ENCODE data around the gene EREG.
"Not testable (repeated sequence)": the region's sequence is repeated elsewhere in the genome, so short reads cannot be mapped to it uniquely, and the experiment has no call there.

The EREG gene, protein sequence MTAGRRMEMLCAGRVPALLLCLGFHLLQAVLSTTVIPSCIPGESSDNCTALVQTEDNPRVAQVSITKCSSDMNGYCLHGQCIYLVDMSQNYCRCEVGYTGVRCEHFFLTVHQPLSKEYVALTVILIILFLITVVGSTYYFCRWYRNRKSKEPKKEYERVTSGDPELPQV

DNA sequence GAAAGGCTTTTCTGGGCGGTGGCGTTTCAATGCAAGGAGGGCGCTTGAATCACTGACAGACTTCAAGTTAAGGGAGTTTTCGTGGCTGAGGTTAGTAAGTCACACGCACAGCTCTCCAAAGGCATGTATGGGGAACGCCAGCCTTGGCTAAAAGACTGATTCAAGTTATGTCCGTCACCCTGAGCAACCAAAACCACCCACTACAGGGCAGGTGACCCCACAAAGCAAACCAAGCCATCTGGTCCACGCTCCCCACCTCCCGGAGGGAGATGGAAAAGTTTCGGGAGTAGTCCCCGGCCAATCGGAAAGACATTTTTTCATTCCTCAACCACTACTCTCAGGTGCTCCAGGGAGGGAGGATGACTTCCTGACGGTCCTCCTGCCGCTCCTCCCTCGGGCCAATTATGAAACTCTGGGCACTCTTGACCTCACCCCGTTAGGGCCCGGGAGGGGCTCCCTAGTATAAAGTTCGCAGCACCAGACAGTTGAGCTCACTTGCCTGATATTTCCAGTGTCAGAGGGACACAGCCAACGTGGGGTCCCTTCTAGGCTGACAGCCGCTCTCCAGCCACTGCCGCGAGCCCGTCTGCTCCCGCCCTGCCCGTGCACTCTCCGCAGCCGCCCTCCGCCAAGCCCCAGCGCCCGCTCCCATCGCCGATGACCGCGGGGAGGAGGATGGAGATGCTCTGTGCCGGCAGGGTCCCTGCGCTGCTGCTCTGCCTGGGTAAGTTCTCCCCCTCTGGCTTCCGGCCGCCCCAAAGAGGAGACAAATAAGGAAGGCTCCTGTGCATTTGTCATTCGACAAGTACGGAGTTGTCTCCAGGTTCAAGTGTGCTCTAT, at the start of gene EREG:
Gene EREG, plus strand, starts transcription at position 494 of the 840 bp plus-strand sequence. Its CDS starts 164 bp downstream, at position 658.
- DNase-seq: peak; percentile 79

DNA sequence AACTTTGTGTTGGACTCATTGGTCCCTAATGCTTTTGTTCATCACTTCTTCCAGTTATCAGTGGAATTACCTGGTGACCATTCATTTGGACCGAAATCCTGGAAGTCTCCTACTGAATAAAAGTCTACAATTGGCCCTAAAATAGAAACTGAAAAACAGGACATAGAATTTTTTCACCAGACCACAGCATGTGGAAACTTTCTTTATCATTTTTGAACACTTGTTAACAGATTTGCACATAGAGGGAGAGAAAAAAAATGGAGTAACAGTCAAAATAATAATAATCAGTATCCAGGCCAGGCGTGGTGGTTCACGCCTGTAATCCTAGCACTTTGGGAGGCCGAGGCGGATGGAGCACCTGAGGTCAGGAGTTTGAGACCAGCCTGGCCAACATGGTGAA, 49.6 kb upstream of the EREG start:
- DNase-seq: no peak

DNA sequence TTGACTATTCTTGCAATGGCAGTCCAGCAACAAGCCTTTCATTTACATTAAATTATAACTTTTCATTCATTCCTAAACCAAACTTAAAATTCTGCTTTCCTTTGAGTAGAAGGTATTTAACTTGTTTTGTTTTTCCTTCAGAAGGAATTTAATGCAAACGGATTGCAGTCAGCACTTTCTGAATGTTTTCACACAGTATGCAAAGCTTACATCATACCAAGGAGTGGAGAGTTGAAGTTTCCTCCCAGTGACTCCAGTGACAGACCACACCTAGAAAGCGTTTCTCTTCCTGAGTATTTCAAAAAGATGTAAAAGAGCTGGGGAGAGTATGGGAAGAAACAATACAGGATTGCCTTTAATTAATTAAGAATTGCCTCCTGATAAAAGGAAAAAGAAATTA, 48.5 kb upstream of the EREG start:
- DNase-seq: peak; percentile 21

DNA sequence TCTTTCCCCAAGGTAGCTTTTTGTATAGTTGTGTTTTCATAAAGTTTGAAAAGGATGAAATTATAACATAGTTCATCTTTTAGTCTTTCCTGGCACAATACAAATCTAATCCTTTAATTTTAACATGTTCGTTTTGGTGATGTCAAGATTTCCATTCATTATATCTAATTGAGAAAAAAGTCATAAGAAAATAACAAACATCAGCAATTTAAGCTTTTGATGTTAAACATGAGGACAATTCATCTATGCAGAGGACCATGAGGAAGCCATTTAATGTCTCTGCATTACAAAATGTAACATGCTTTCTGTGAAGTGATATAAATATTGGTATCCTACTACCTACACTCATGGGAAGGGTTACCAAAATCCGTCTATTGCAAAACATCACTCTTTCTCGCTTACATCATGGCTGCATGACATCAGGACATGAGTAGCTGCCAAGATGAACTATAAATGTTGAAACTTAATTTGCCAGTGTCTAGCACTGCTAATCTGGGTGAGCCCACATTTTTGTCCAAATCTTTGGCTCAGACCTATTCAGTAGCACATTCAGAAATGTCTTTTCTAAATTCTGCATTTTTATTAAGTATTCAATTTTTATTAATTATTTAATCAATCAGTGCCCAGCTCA, 47.2 kb upstream of the EREG start:
- DNase-seq: peak; percentile 52

DNA sequence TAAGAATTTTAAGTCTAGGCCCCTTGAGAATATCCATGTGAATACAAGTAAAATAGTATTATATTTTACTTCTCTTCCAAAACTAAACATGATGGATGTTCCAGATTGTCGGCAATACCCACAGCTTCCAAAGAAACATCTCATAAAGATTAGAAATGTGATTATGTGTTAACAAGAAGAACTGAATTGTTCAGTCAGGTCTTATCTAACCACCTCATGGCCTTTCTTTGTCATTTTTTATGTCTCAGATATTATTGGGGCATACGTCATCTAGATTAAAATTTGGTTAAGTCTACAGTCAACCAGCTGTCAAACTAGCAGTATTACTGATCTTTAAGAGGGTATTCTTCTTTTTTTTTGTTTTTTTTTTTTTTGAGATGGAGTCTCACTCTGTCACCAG, 46.7 kb upstream of the EREG start:
- DNase-seq: no peak

DNA sequence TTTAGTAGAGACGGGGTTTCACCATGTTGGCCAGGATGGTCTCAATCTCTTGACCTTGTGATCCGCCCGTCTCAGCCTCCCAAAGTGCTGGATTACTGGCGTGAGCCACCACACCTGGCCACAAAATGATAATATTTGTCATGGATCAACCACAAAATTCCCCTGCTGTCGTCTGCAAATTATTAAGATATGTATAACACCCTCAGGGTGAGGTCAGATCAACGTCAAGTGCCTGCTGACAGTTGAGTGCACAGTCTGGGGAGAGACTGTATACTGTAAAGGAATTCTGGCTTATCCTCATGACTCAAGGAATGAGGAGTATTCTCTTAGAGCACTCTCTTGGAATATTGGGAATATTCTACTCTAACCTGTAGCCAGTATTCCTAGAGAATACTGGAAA, 45.5 kb upstream of the EREG start:
- no peak for DNase-seq

DNA sequence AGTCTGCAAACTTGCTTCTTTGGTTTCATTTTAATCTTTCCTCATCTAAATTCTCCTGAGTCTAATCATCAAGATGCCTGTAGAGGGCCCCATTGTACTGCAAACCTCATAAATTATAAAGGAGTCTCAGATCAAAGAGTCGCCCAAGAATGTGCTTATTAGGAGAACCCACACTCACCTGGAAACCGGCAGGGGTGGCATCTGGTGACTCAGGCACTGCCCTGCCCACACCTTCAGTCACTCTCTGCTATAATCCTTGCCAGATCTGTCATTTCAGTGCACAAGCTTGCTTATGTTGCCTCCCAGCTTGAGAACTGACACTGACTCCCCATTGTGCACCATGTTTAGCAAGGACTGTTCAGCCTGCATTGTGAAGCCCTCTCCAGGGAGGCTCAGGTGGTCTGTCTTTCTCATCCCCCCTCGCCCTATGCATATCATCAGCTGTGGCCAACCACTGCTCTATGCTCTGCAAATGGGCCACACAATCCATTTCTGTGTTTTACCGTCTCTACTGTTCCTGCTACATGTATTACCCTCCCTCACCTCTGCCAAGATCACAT, 44.3 kb upstream of the EREG start:
- peak; percentile 79 for DNase-seq

DNA sequence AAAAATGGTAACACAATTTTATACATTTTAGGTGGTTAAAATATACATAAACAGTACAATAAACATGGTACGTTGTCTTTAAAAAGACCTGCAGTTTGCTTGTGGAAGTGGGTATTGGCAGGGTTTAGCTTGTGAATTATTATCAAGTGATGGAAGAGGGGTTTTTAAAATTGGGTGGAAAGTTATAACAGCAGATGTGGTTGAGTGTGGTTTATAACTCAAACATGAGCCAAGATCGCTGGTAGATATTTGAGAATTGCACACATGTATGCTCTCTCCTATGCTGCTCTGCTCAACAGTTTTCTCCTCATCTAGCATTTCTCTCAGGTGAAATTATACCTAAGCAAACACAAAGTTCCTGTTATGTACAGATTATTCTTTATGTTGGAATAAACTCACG, 42.6 kb upstream of the EREG start:
- DNase-seq: no peak

DNA sequence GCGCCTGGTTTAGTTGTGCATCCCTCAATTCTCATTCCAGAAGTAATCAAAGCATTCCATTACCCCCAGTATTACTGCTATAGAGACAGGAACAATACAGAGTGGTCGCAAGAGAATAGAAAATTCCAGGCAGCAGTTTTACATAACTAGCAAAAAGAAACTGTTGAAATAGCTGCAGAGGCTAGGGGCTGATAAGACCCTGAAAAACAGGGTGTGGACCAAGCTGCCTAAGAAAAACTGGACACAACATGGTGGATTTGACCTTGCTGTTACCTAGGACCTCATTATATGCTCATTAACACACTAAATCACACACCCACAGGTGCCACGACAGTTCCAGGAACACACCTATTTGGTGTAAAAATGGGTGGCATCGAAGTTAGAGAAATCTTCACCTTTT, 41.3 kb upstream of the EREG start:
- DNase-seq: no peak

DNA sequence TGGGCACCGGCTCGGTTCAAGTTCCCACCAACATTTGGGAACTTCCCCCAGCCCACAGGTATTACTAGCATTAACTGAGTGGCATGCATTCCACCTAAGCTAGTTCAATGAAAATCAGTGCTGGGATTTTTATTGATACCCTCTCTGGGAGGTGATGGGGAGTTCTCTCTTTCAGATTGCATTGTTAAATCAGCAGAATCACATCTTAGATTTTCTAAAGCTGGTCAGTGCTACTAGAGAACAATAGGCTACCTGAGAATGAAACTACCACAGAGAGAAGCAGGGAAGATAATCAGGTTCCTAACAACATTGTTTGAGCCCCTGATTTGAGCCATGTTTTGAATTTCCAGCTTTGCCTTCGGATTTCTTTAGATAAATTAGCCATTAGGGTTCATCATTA, 40.7 kb upstream of the EREG start:
- no peak for DNase-seq

DNA sequence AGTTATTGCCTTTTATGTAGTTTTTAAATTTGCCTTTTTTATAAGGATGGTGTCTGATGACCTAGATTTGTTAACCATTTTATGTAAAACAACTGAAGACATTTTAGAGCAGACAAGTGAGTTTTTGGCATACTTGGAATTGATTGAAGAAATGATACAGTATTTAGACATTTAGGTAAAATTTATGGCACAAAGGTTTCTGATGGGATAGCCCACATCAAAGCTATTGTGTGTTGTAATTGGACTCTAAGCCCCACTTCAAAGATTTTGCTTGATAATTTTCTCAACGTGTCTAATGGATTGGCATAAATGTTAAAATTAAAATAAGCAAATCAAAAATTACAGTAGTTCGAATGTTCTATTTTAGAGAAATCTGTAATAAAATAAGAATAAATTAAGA, 39.1 kb upstream of the EREG start:
- no peak for DNase-seq

DNA sequence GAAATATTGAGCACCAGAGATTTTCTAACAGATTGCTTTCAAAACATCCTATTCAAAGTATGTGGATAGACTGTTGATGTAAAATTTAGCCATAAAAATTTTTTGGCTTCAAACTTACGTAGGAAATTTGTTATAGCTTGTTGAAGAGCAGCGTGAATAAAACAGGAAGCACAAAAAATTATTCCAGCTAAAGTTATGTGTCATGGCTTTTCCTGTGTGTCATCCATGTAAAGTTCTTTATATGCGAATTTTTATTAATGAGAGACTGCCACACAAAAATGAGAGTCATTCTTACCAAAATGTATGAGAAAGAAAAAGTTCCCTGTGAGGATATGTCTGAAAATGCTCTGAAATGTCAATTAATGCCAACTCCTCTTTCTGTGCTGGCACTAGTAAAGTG, 37.2 kb upstream of the EREG start:
- DNase-seq: peak; percentile 70

DNA sequence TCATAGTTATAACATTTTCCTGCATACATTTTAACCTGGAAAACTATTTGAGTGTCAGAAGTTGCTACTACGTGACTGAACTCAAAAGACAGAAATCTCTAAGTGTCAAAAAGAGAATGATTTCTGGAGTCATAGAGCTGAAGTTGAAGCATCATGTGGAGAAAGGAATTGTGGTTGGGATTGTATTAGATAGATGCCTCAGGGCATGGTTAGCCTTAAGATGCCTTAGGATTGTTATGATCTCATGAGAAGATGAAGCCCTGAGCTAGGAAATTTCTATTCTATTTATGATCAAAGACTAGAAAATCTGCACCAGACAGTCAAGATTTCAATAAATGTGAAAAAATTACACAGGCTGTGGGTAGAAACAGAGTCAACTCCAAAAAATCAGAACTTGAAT, 36.4 kb upstream of the EREG start:
- DNase-seq: no peak

DNA sequence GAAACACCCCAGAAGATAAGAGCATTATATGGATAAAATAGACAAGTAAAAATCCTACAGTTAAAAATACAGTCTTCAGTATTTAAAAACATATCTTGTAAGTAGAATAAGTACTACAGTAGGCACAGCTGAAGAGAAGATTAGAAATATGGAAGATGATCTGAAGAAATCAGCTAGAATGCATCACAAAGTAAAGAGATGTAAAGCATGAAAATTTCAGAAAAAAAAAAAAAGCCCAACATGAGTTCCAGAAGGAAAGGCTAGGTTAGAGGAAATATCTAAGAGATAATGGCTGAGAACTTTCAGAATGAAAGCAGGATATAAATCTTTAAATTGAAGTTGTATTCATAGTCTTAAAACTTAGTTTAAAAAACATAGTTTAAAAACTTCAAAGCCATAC, 35.6 kb upstream of the EREG start:
- no peak for DNase-seq

DNA sequence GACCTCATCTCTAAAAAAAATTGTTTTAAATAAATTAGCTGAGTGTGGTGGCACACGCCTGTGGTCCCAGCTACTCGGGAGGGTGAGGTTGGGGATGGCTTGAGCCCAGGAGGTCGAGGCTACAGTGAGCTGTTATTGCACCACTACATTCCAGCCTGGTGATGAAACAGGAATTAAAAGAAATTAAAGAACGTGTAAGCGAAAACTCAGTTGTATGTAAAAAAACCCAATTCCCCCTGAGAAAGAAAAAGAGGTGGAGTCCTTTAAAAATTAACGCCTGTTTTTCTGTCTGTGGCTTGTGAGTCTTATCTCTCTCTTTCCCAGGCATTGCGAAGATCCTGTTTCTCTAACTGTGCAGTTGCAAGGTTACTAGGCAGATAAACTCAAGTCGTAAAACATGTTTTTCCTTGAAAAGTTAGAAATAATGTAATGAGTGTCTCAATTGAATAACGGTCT, 34.6 kb upstream of the EREG start:
- DNase-seq: peak; percentile 26

DNA sequence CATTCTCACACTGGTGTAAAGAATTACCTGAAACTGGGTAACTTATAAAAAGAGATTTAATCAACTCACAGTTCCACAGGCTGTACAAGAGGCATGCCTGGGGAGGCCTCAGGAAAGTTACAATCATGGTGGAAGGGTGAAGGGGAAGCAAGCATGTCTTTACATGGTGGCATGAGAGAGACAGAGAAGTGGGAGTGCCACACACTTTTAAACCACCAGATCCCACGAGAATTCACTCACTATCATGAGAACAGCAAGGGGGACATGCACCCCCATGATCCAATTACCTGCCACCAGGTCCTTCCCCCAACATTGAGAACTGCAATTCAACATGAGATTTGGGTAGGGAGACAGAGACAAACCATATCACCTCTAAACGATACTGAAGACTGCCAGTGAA, 33.7 kb upstream of the EREG start:
- no peak for DNase-seq

DNA sequence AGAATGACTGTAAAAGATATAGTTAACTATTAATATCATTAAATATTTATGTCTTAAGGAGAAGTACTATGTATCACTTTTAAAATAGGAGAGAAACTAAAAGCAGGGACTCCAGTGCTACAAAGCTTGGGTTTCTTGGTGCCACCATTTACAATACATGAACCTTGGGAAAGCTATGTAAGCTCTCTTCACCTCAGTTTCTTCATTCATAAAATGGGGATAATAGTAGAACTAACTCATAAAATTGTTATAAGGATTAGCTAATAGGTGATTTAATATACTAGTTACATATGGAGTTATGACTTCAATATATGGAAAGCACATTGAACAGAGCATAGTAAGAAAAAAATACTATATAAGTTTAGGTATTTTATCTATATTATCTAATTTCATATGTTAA, 33.0 kb upstream of the EREG start:
- no peak for DNase-seq

DNA sequence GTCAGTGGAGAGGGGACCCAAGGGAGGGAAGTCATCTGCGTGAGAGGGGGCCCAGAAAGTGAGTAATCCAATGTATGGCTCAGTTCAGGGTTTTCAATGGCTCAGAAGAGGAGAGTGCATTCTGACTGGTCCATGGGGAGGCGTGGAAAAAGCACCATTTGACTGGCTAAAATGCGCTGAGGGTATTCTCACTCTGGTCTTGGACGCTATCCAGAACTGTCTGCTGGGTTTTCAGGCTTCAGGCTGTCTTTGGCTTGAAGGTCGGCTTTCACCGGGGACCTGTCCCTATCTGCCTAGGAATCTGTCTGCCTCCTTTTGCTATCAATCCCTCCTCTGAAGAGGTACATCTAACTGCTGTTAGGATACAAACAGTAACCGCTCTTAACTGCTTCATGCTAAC, 30.3 kb upstream of the EREG start:
- DNase-seq: no peak

DNA sequence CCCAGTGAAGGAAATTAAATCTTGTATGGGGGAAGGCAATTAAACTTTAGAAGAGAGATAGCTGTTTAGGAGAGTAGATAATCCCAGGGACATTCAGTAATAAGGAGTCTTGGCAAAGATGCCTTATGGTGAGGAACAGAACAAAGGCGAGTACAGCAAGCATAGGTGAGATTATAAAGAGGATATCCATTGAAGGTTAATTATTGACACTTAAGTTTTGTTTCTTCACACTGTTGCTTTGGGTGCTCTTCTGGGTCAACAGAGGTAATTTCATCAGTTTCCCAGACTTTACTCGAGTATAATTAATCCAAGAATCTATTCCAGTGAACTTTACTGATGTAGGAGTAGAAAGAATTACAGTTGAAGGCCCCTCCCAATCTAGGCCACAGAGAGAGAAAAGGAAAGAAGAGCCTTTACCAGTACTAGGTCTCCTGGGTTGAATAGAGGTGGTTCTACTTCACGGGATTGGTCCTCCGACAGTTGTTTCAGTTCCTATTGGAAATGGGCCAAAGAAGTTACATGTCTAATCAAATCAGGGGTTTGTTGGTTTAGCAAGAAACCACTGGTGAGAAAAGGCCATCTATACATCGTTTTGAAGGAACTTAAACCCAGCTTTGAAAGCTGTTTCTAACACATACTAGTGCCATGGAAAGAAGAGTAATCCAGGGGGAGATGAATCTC, 29.5 kb upstream of the EREG start:
- peak; percentile 57 for DNase-seq

DNA sequence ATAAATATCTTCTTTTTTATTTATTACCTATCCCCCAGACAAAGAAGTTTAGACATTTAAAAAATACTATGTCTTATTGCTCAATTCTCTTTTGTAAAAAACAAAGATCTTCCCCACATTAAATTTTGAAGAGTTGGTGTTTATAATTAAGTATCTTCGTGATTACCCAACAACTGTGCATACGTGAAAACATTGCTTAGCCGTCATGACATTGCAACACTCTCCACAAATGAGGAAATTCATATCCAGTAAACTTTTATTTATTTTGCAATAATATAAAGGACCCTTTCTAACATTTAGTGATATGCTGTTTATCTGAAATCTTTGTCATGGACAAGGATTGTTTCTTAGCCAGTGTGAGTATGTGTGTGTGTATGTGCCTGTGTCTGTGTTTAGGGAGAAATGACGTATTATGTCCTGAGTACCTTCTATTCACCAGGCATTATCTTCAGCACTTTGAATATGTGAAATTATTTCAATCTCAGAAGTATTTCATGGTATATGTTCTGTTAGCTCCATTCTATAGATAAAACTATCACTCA, 26.1 kb upstream of the EREG start:
- DNase-seq: peak; percentile 86

DNA sequence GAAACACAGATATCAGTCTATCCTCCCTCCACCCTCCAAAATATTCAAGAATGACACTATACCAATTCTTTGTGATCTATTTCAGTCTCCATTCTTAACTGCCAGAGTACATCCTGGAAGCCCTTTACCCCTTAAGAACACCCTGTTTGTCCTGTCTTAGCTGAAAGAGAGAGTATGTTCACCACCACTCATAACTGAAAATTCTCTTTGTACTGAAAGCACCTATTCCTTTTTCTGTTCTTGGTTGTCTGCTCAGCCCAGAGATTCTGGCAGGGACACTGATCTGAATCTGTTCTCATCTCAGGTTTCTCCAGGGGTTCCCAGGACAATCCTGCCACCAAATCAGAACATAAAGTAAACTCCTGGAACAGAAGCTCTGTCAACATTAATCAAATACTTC, 25.4 kb upstream of the EREG start:
- DNase-seq: no peak

DNA sequence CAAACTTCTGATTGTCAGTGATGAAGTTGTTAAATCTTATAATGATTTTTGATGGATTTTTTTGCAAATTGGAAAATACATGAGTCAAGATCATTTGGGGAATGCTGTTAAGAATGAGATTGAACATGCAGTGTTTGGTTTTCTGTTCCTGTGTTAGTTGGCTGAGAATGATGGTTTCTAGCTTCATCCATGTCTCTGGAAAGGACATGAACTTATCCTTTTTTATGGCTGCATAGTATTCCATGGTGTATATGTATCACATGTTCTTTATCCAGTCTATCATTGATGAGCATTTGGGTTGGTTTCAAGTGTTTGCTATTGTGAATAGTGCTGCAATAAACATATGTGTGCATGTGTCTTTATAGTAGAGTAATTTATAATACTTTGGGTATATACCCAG, 24.5 kb upstream of the EREG start:
- not testable (repeated sequence) for DNase-seq

DNA sequence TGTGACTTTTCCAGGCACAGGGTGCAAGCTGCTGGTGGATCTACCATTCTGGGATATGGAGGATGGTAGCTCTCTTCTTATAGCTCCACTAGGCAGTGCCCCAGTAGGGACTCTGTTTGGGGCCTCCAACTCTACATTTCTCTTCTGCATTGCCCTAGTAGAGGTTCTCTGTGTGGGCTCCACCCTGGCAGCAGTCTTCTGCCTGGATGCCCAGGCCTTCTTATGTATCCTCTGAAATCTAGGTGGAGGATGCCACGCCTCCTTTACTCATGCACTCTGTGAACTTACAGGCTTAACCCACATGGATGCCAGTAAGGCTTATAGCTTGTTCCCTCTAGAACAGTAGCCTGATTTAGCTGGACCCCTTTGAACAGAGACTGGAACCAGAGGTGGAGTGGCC, 20.9 kb upstream of the EREG start:
- DNase-seq: no peak

All from suppressor macrophage treated with lipopolysaccharide for 4 hours (primary cell).